Ovary (tissue), 3 donors: ENCODE data around the gene ACR.

ENCODE experiments used
- CTCF ChIP-seq, 3 donors: fragments of 450-650 bp in 2 of 3; fragments of 200-600 bp in 1 of 3; IDR thresholded peaks; one replicate each; pipeline versions ENCODE4 v1.5.1 to v1.8.0; 2016 to 2022; ENCODE audit warnings: antibody characterized with exemption in 3 of 3, mild to moderate bottlenecking in 1 of 3
- POLR2A ChIP-seq: fragments of 450-650 bp; IDR thresholded peaks from one replicate; pipeline ENCODE4 v1.6.1; 2017; ENCODE audit warnings: antibody characterized with exemption, mild to moderate bottlenecking, moderate library complexity
- donor health status: DM: no; HTN: no; CAD: no.

- TF ChIP-seq CTCF (IDR thresholded peaks at IDR 0.05) (no peak), POLR2A (no peak)
These were observed 36.4 kb upstream of the ACR start for GRCh38 chr22:50701428-50702154.
